Activated naive CD4-positive, alpha-beta T cell treated with anti-CD3 and anti-CD28 coated beads for 36 hours (primary cell): ENCODE data around the gene PCBP1. TPM values are rescaled to one million over a fixed set of nuclear protein-coding genes. Genes with fewer than 3 reads are reported as not detected.
A peak's percentile ranks its signal among the peaks of the same experiment; 100 is the strongest.
"Not testable (repeated sequence)": the region's sequence is repeated elsewhere in the genome, so short reads cannot be mapped to it uniquely, and the experiment has no call there.

ENCODE experiments used
- CTCF ChIA-PET: fragments of 350-600 bp; sonication (Branson Sonifier 250); formaldehyde crosslinking; loops from one replicate; lab custom pipeline; 2021; ENCODE audit warnings: antibody characterized with exemption; lab: Charles Lee
- DNase-seq: peaks from one replicate; pipeline ENCODE4 v3.0.0-alpha.2; 2020
- H3K27ac Mint-ChIP-seq: one replicate; pipeline ENCODE4 v1.8.0; 2021; ENCODE audit warnings: mild to moderate bottlenecking, mixed read lengths
- H3K27me3 Mint-ChIP-seq: one replicate; pipeline ENCODE4 v1.8.0; 2021; ENCODE audit warnings: low read depth, mixed read lengths
- H3K36me3 Mint-ChIP-seq: one replicate; pipeline ENCODE4 v1.8.0; 2021; ENCODE audit warnings: low read depth, mixed read lengths
- H3K4me1 Mint-ChIP-seq: one replicate; pipeline ENCODE4 v1.8.0; 2021; ENCODE audit warnings: low read depth, mixed read lengths
- H3K4me3 Mint-ChIP-seq: one replicate; pipeline ENCODE4 v1.8.0; 2021; ENCODE audit warnings: mild to moderate bottlenecking, moderate library complexity, mixed read lengths
- H3K9me3 Mint-ChIP-seq: one replicate; pipeline ENCODE4 v1.8.0; 2021; ENCODE audit warnings: mixed read lengths
- intact Hi-C: fragments of 100-400 bp; cut with micrococcal nuclease; formaldehyde crosslinking; loops from one replicate; pipeline ENCODE4 v1.15.1; 2023
- total RNA-seq, 2 experiments: library from RNA; stranded (reverse); gene quantifications; one replicate each; pipeline ENCODE4 v1.2.3, GENCODE V29; 2021

The PCBP1 gene
- total RNA-seq, 2 experiments from 2014 or later: 363 to 374 TPM

- H3K4me3 Mint-ChIP-seq, H3K27me3 Mint-ChIP-seq, intact Hi-C loops, H3K27ac Mint-ChIP-seq, CTCF ChIA-PET, H3K9me3 Mint-ChIP-seq, DNase-seq, H3K36me3 Mint-ChIP-seq: not testable (repeated sequence)
- peaks cover 54% of the 10 kb centered on the region for H3K4me1 Mint-ChIP-seq
These were observed 15.1 kb downstream of the PCBP1 start for GRCh38 chr2:70102323-70102905.

DNA sequence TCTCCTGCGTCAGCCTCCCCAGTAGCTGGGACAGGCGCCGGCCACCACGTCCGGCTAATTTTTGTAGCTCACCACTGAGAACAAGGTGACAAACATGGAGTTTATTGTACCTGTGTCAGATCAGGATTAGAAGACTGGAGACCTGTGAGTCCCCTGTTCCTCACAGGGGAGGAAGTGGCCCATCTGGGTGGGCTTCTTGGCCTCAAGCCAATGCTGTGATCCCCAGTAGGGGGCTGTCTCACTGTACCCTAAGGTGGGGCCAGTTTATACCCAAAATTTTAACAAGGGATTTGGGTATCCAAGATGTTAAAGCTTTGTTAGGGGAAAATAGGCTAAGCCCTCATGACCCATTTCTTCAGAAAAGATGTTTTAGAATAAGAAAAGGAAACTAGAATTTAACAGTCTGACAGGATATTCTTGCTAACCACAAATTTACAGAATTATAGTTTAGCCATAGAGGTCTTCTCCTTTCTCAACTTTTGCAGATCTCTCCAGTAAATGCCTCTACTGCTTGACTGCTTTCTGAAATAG, 16.3 kb downstream of the PCBP1 start:
- intact Hi-C loops: loop anchor here (1.0 kb wide), 4 partner anchors 8 to 31 kb away; partner anchors contain the start of gene PCBP1
- H3K4me1 Mint-ChIP-seq: peaks cover 59% of the 10 kb centered on the region
- peak overlapping the region; percentile 93 for H3K27ac Mint-ChIP-seq
- no peak for DNase-seq
- H3K4me3 Mint-ChIP-seq: peak overlapping the region; percentile 72
- no peaks in the 10 kb centered on the region for H3K36me3 Mint-ChIP-seq
- H3K9me3 Mint-ChIP-seq: no peaks in the 10 kb centered on the region
- CTCF ChIA-PET: interaction anchor here (0.7 to 1.9 kb wide), 5 partner anchors 9 to 37 kb away, joined by 3 to 13 read pairs (median 5); no protein-coding TSS in a partner anchor
- H3K27me3 Mint-ChIP-seq: no peaks in the 10 kb centered on the region

DNA sequence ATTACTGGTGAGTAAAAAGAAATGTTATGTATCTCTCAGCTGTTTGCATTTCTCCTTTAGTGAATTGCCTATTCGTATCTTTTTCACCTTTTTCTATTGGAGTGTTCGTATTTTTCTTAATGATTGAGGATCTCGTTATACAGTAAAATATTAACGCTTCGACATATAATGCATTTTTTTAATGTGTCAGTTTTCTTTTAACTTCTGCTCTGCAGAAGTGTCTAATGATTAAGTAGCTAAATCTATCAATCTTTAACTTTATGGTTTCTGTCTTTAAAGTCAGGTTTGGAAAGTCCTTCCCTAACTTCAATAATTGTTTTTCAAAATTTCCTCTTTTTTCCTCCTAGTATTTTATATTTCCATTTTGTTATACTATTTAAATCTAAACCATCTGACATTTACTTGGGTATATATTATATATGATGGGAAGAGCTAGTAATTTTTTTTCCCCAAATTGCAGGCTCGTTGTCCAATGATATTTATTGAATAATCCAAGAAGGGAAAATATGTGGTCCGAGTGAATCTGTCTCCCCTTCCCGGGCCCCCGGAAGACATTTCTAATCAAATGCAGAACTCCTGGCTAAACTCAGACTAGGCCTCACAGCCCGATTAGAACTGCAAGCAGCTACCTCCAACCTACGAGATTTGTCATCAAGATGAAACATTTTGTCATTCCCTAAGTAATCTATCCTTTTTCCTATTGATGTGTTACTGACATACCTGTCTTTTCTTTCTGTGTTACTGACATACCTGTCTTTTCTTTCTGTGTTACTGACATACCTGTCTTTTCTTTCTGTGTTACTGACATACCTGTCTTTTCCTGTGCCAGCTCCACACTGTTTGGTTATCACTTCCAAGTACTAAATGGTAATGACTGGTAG, 17.2 kb downstream of the PCBP1 start:
- intact Hi-C loops: loop anchor here (1.0 kb wide), 4 partner anchors 9 to 30 kb away; partner anchors contain the start of gene PCBP1
- DNase-seq: peak; percentile 81
- CTCF ChIA-PET: interaction anchor here (0.6 to 1.9 kb wide), 12 partner anchors 10 to 115 kb away, joined by 3 to 13 read pairs (median 4); no protein-coding TSS in a partner anchor
- Mint-ChIP-seq H3K27me3 (no peaks in the 10 kb centered on the region), H3K9me3 (no peaks in the 10 kb centered on the region), H3K4me1 (peaks cover 58% of the 10 kb centered on the region), H3K27ac (peak overlapping the region; percentile 93), H3K36me3 (no peaks in the 10 kb centered on the region), H3K4me3 (peak overlapping the region; percentile 72)

DNA sequence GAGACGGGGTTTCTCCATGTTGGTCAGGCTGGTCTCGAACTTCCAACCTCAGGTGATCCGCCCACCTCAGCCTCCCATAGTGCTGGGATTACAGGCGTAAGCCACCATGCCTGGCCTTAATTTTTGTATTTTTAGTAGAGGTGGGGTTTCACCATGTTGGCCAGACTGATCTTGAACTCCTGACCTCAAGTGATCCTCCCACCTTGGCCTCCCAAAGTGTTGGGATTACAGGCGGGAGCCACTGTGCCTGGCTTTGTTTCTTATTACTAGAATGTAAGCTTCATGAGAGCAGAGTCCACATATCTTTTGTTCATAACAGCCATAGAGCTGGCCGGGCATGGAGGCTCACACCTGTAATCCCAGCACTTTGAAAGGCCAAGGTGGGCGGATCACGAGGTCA, 18.9 kb downstream of the PCBP1 start:
- DNase-seq, intact Hi-C loops, H3K4me3 Mint-ChIP-seq, H3K9me3 Mint-ChIP-seq, H3K36me3 Mint-ChIP-seq, H3K27me3 Mint-ChIP-seq, H3K27ac Mint-ChIP-seq: not testable (repeated sequence)
- CTCF ChIA-PET: interaction anchor here (0.7 to 1.7 kb wide), 4 partner anchors 9 to 27 kb away, joined by 3 to 7 read pairs (median 4); no protein-coding TSS in a partner anchor
- H3K4me1 Mint-ChIP-seq: peaks cover 68% of the 10 kb centered on the region

DNA sequence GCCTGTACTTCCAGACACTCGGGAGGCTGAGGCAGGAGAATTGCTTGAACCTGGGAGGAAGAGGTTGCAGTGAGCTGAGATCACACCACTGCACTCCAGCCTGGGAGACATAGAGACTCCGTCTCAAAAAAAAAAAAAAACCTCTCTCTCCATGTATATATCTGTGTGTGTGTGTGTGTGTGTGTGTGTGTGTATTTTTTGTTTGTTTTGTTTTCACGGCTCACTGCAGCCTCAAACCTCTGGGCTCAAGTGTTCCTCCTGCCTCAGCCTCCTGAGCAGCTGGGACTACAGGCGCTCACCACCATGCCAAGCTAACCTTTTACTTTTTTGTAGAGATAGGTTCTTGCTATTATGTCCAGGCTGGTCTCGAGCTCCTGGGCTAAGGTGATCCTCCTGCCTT, 23.1 kb downstream of the PCBP1 start:
- DNase-seq, H3K4me3 Mint-ChIP-seq, intact Hi-C loops, H3K27ac Mint-ChIP-seq, H3K9me3 Mint-ChIP-seq, H3K36me3 Mint-ChIP-seq, H3K27me3 Mint-ChIP-seq: not testable (repeated sequence)
- peaks cover 56% of the 10 kb centered on the region for H3K4me1 Mint-ChIP-seq
- CTCF ChIA-PET: interaction anchor here (0.7 kb wide), 1 partner anchor 21 kb away, joined by 3 read pairs; no protein-coding TSS in a partner anchor

- intact Hi-C loops: no loop called here
- peaks cover 66% of the 10 kb centered on the region for H3K4me1 Mint-ChIP-seq
- CTCF ChIA-PET: no interaction called here
- no peak for DNase-seq
- H3K4me3 Mint-ChIP-seq: no peak overlapping the region
- H3K36me3 Mint-ChIP-seq: no peaks in the 10 kb centered on the region
- no peak overlapping the region for H3K27ac Mint-ChIP-seq
- H3K9me3 Mint-ChIP-seq: no peaks in the 10 kb centered on the region
- H3K27me3 Mint-ChIP-seq: no peaks in the 10 kb centered on the region
These were observed 24.7 kb downstream of the PCBP1 start for GRCh38 chr2:70111752-70112591.

DNA sequence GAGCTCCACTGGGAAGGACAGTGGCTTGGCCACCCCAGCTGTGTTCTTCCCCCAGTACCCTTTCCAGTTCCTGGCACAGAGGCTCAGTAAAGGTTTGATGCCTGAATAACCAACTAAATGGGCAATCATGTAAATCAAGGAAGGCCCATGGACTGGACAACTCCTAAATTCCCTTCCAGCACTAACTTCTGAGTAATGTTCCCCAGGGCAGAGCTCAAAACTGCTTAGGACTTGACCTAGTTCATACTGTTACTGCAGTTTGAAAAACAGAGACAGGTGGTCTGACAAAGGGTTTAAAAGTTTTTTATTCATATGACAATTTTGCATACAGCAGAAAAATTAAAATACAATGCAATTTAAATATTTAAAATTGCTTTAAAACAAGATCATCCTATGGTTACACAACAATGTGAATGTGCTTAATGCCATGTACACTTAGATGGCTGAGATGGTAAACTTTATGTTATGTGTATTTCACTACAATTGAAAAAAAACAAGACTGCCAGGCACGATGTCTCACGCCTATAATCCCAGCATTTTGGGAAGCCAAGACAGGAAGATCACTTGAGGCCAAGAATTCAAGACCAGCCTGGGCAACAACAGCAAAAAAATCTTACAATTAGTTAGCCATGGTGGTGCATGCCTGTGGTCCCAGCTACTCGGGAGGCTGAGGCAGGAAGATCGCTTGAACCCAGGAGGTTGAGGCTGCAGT, 26.2 kb downstream of the PCBP1 start:
- H3K36me3 Mint-ChIP-seq: no peaks in the 10 kb centered on the region
- H3K27me3 Mint-ChIP-seq: no peaks in the 10 kb centered on the region
- no peak overlapping the region for H3K4me3 Mint-ChIP-seq
- intact Hi-C loops: no loop called here
- CTCF ChIA-PET: interaction anchor here (0.6 kb wide), 1 partner anchor 20 kb away, joined by 3 read pairs; no protein-coding TSS in a partner anchor
- H3K4me1 Mint-ChIP-seq: peaks cover 57% of the 10 kb centered on the region
- no peaks in the 10 kb centered on the region for H3K9me3 Mint-ChIP-seq
- DNase-seq: no peak
- peak overlapping the region; percentile 44 for H3K27ac Mint-ChIP-seq

GRCh38 chr2:70115646-70116442, 28.6 kb downstream of the PCBP1 start:
- Mint-ChIP-seq H3K27me3 (no peaks in the 10 kb centered on the region), H3K36me3 (no peaks in the 10 kb centered on the region), H3K27ac (peak overlapping the region; percentile 24), H3K4me3 (no peak overlapping the region), H3K9me3 (no peaks in the 10 kb centered on the region), H3K4me1 (peaks cover 46% of the 10 kb centered on the region)
- intact Hi-C loops: no loop called here
- CTCF ChIA-PET: interaction anchor here (0.6 to 1.9 kb wide), 3 partner anchors 10 to 42 kb away, joined by 3 to 5 read pairs (median 5); no protein-coding TSS in a partner anchor
- peak; percentile 39 for DNase-seq

GRCh38 chr2:70116936-70117552, 29.8 kb downstream of the PCBP1 start:
- Mint-ChIP-seq H3K4me3 (no peak overlapping the region), H3K9me3 (no peaks in the 10 kb centered on the region), H3K4me1 (peaks cover 45% of the 10 kb centered on the region), H3K27ac (no peak overlapping the region), H3K36me3 (no peaks in the 10 kb centered on the region), H3K27me3 (no peaks in the 10 kb centered on the region)
- intact Hi-C loops: no loop called here
- CTCF ChIA-PET: interaction anchor here (0.6 to 1.9 kb wide), 2 partner anchors 15 to 41 kb away, joined by 5 read pairs; no protein-coding TSS in a partner anchor
- DNase-seq: no peak

- intact Hi-C loops: no loop called here
- H3K9me3 Mint-ChIP-seq: no peaks in the 10 kb centered on the region
- no peak overlapping the region for H3K4me3 Mint-ChIP-seq
- peaks cover 4% of the 10 kb centered on the region for H3K36me3 Mint-ChIP-seq
- peak overlapping the region; percentile 1 for H3K27ac Mint-ChIP-seq
- DNase-seq: no peak
- CTCF ChIA-PET: interaction anchor here (1.5 kb wide), 1 partner anchor 14 kb away, joined by 5 read pairs; no protein-coding TSS in a partner anchor
- H3K27me3 Mint-ChIP-seq: no peaks in the 10 kb centered on the region
- H3K4me1 Mint-ChIP-seq: peaks cover 57% of the 10 kb centered on the region
These were observed 31.6 kb downstream of the PCBP1 start for GRCh38 chr2:70118798-70119454.
